WTC11 (cell line): ENCODE data around the gene DUSP6.

Source experiments
- CREB1 ChIP-seq: sonication (generic); formaldehyde crosslinking; IDR thresholded peaks from 2 replicates; pipeline ENCODE4 v1.8.0; 2023; ENCODE audit warnings: mild to moderate bottlenecking, missing genetic modification reagents
- CTCF ChIP-seq: fragments of 200-600 bp; IDR thresholded peaks from 2 replicates; pipeline ENCODE4 v1.8.0; 2022; ENCODE audit warnings: antibody characterized with exemption
- E2F4 ChIP-seq: sonication (generic); formaldehyde crosslinking; IDR thresholded peaks from 2 replicates; pipeline ENCODE4 v1.8.1; 2022; ENCODE audit warnings: low read depth, mild to moderate bottlenecking, moderate library complexity, missing genetic modification reagents, borderline replicate concordance
- ETV6 ChIP-seq: sonication (generic); formaldehyde crosslinking; IDR thresholded peaks from 2 replicates; pipeline ENCODE4 v1.8.1; 2022; ENCODE audit warnings: mild to moderate bottlenecking, missing genetic modification reagents
- FOXK1 ChIP-seq: sonication (generic); formaldehyde crosslinking; IDR thresholded peaks from 2 replicates; pipeline ENCODE4 v1.8.0; 2022; ENCODE audit warnings: mild to moderate bottlenecking, moderate library complexity, missing genetic modification reagents
- IRF2 ChIP-seq: sonication (generic); formaldehyde crosslinking; IDR thresholded peaks from 2 replicates; pipeline ENCODE4 v1.8.0; 2022; ENCODE audit warnings: low read depth, missing genetic modification reagents, borderline replicate concordance
- JAZF1 ChIP-seq: fragments of 250-450 bp; sonication (Bioruptor Pico); IDR thresholded peaks from 2 replicates; pipeline ENCODE4 v1.9.0; 2021; ENCODE audit warnings: moderate library complexity, mild to moderate bottlenecking, inconsistent platforms
- MXD4 ChIP-seq: fragments of 250-450 bp; sonication (Bioruptor Pico); IDR thresholded peaks from 2 replicates; pipeline ENCODE4 v1.8.0; 2021; ENCODE audit warnings: mild to moderate bottlenecking, moderate library complexity, borderline replicate concordance
- OVOL2 ChIP-seq: fragments of 250-450 bp; sonication (Bioruptor Pico); IDR thresholded peaks from 2 replicates; pipeline ENCODE4 v1.9.0; 2021; ENCODE audit warnings: mild to moderate bottlenecking, borderline replicate concordance
- PRRX2 ChIP-seq: fragments of 250-450 bp; sonication (Bioruptor Pico); IDR thresholded peaks from 2 replicates; pipeline ENCODE4 v1.8.0; 2021; ENCODE audit warnings: mild to moderate bottlenecking
- TEAD4 ChIP-seq: sonication (generic); formaldehyde crosslinking; IDR thresholded peaks from 2 replicates; pipeline ENCODE4 v1.8.0; 2022; ENCODE audit warnings: mild to moderate bottlenecking, missing genetic modification reagents
- ZNF121 ChIP-seq: sonication (generic); formaldehyde crosslinking; IDR thresholded peaks from 2 replicates; pipeline ENCODE4 v1.8.0; 2023; ENCODE audit warnings: missing genetic modification reagents
- ZNF317 ChIP-seq: sonication (generic); formaldehyde crosslinking; IDR thresholded peaks from 2 replicates; pipeline ENCODE4 v1.8.1; 2023; ENCODE audit warnings: low read depth, mild to moderate bottlenecking, moderate library complexity, missing genetic modification reagents, borderline replicate concordance

- no peak for TF ChIP-seq CTCF
- TF ChIP-seq ZNF121 (CRISPR knock-in tag): no peak
- no peak for TF ChIP-seq IRF2
- TF ChIP-seq FOXK1 (CRISPR knock-in tag): no peak
- no peak for TF ChIP-seq MXD4 (CRISPR knock-in tag)
- TF ChIP-seq ZNF317 (CRISPR knock-in tag): no peak
- TF ChIP-seq TEAD4: no peak
- TF ChIP-seq ETV6 (CRISPR knock-in tag): no peak
- TF ChIP-seq JAZF1: no peak
- no peak for TF ChIP-seq E2F4
- no peak for TF ChIP-seq OVOL2 (CRISPR knock-in tag)
- no peak for TF ChIP-seq PRRX2 (CRISPR knock-in tag)
- no peak for TF ChIP-seq CREB1 (CRISPR knock-in tag)
Measured at GRCh38 chr12:89384050-89384758, 31.9 kb upstream of the DUSP6 start.
